SU-DHL-6 (cell line): ENCODE results near the gene PPFIA2.

Experiments used
- EZH2phosphoT487 ChIP-seq: fragments of 200-600 bp; sonication (generic), shearing (Covaris generic); conservative IDR thresholded peaks from 2 replicates; pipeline ENCODE4 v1.6.1; 2018; ENCODE audit warnings: mild to moderate bottlenecking, antibody characterized with exemption, low read length, moderate library complexity, mixed read lengths
- TF ChIP-seq, protein P1 (sequence below): fragments of 200-600 bp; sonication (generic); IDR thresholded peaks from one replicate; pipeline ENCODE4 v1.5.1; 2017; ENCODE audit warnings: antibody characterized with exemption, mild to moderate bottlenecking, low read length, moderate library complexity; ENCODE audit not compliant: insufficient read depth, poor library complexity, severe bottlenecking

DNA sequence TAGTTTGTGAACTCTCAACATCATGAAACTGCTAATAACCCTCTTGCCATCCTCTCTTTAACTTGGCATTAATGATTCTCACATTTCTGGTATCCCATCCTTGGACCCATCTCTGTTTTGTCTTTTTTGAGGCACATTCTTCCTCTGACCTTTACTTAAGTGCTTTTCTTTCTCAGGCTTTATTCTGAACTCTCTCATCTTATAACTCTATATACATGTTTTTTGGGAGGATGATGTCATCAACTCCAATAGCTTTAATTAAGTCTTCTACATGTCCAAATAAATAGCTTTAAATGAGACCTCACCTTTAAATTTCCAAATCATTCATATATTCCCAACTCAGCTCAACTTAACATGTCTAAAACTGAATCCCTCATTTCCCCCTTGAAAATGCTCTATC, 88.4 kb downstream of the PPFIA2 start:
- TF ChIP-seq, protein P1, sequence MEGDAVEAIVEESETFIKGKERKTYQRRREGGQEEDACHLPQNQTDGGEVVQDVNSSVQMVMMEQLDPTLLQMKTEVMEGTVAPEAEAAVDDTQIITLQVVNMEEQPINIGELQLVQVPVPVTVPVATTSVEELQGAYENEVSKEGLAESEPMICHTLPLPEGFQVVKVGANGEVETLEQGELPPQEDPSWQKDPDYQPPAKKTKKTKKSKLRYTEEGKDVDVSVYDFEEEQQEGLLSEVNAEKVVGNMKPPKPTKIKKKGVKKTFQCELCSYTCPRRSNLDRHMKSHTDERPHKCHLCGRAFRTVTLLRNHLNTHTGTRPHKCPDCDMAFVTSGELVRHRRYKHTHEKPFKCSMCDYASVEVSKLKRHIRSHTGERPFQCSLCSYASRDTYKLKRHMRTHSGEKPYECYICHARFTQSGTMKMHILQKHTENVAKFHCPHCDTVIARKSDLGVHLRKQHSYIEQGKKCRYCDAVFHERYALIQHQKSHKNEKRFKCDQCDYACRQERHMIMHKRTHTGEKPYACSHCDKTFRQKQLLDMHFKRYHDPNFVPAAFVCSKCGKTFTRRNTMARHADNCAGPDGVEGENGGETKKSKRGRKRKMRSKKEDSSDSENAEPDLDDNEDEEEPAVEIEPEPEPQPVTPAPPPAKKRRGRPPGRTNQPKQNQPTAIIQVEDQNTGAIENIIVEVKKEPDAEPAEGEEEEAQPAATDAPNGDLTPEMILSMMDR = no peak
- TF ChIP-seq EZH2phosphoT487 = no peak
